ENCODE measurements around the gene KLHL6. TPM values are rescaled to one million over a fixed set of nuclear protein-coding genes. Genes with fewer than 3 reads are reported as not detected.

Gene KLHL6
- total RNA-seq, 1 experiment from 2014 or later = not detected

GRCh38 chr3:183490211-183490601 is 65.3 kb downstream of the KLHL6 start:
- Histone ChIP-seq H4K5ac (ENCODE audit: insufficient read length, low read depth, low read length) (no peak overlapping the region), H3K4ac (ENCODE audit: low read depth, low read length) (no peak overlapping the region), H3K27me3 (ENCODE audit: insufficient read depth, low read length) (no peaks in the 10 kb centered on the region), H2BK5ac (ENCODE audit: insufficient read length, low read length) (no peak overlapping the region), H3K79me1 (ENCODE audit: insufficient read depth, low read depth, low read length, poor library complexity, severe bottlenecking) (no peaks in the 10 kb centered on the region), H3K4me2 (ENCODE audit: insufficient read depth, insufficient read length, low read length) (no peak overlapping the region), H2AFZ (ENCODE audit: low read length) (no peak overlapping the region), H2BK20ac (ENCODE audit: low read depth, low read length, poor library complexity, severe bottlenecking) (no peak overlapping the region), H3K9ac (ENCODE audit: extremely low read depth, insufficient read length, low read length) (no peak overlapping the region), H3K23ac (ENCODE audit: insufficient read length, low read depth, low read length) (no peak overlapping the region), H4K91ac (ENCODE audit: insufficient read length, low read depth, low read length) (no peak overlapping the region), H3K23me2 (ENCODE audit: insufficient read length, low read depth, low read length, poor library complexity, severe bottlenecking) (no peaks in the 10 kb centered on the region), H2BK12ac (ENCODE audit: insufficient read length, low read depth, low read length) (no peak overlapping the region), H4K20me1 (ENCODE audit: control insufficient read depth, insufficient read depth, insufficient read length) (no peaks in the 10 kb centered on the region), H3K9me3 (ENCODE audit: control insufficient read depth, low read depth, low read length) (no peaks in the 10 kb centered on the region), H4K8ac (replicated peaks; ENCODE audit: insufficient read length, low read depth, low read length) (no peak overlapping the region), H2BK15ac (ENCODE audit: low read depth, low read length) (no peak overlapping the region), H3K27ac (ENCODE audit: insufficient read length, low read depth, low read length) (no peak overlapping the region), H2AK5ac (ENCODE audit: insufficient read length, low read length) (no peak overlapping the region), H3K18ac (ENCODE audit: insufficient read length, low read depth, low read length) (no peak overlapping the region), H2BK120ac (ENCODE audit: low read depth, low read length, poor library complexity, severe bottlenecking) (no peak overlapping the region), H3T11ph (ENCODE audit: low read length) (no peak overlapping the region), H3K4me1 (ENCODE audit: insufficient read depth, low read length) (peaks cover 3% of the 10 kb centered on the region; the same call in 1 of the 2 replicates), H3K79me2 (ENCODE audit: insufficient read depth, low read length) (no peaks in the 10 kb centered on the region), H3K14ac (ENCODE audit: insufficient read depth, low read length) (no peak overlapping the region), H3K56ac (ENCODE audit: insufficient read length, low read depth, low read length) (no peak overlapping the region)
- WGBS (ENCODE audit: extremely low coverage, insufficient read length, low lambda C conversion rate) = no CpG with 5 or more reads among the region's 9 CpGs
- Mint-ChIP-seq H3K9me3 (no peaks in the 10 kb centered on the region; a peak in 1 of 5 replicates), H3K4me3 (no peak overlapping the region), H3K27ac (no peak overlapping the region), H3K27me3 (ENCODE audit: low read depth) (no peaks in the 10 kb centered on the region), H3K4me1 (peaks cover 22 to 25% of the 10 kb centered on the region in 2 experiments), H3K36me3 (ENCODE audit: insufficient read depth in 1 of 3, low read depth in 3 of 3) (no peaks in the 10 kb centered on the region)
- no peak for DNase-seq
- TF ChIP-seq CTCF (conservative IDR thresholded peaks at IDR 0.05) = no peak

Measured in H9 (cell line).